ENCODE results near the gene CAP2.

- TF ChIP-seq POLR2A (IDR thresholded peaks at IDR 0.05; ENCODE audit: low read length) (no peak), GATA1 (IDR thresholded peaks at IDR 0.05; ENCODE audit: low read depth, low read length) (no peak)
Observed at GRCh38 chr6:17427062-17427461, 33.7 kb downstream of the CAP2 start.

Measured in erythroblast (primary cell).